HG03460 (cell line): ENCODE measurements around the gene AMER2.

ENCODE experiments used
- ATAC-seq: cut with Tn5 transposase; IDR thresholded peaks from one replicate; pipeline ENCODE4 v1.9.1; 2021; ENCODE audit not compliant: unreplicated experiment

The AMER2 gene

GRCh38 chr13:25171517-25172302 is at the start of gene AMER2:
TSS of gene AMER2 (minus strand) at chr13:25172288. CDS start at chr13:25171619, 669 bp downstream.
- no peak for ATAC-seq

GRCh38 chr13:25218019-25218418 is 45.9 kb upstream of the AMER2 start:
- no peak for ATAC-seq

- no peak for ATAC-seq
Observed at GRCh38 chr13:25217023-25217885, 45.2 kb upstream of the AMER2 start.

GRCh38 chr13:25215253-25215575 is 43.1 kb upstream of the AMER2 start:
- ATAC-seq, result no peak

GRCh38 chr13:25214491-25215252 is 42.6 kb upstream of the AMER2 start:
- no peak for ATAC-seq

- no peak for ATAC-seq
Observed at GRCh38 chr13:25213715-25214114, 41.6 kb upstream of the AMER2 start.

- ATAC-seq, result no peak
Observed at GRCh38 chr13:25210842-25211569, 38.9 kb upstream of the AMER2 start.

GRCh38 chr13:25207291-25207810 is 35.3 kb upstream of the AMER2 start:
- ATAC-seq, result no peak

GRCh38 chr13:25204863-25205262 is 32.8 kb upstream of the AMER2 start:
- no peak for ATAC-seq

- ATAC-seq, result no peak
Observed at GRCh38 chr13:25203127-25203740, 31.1 kb upstream of the AMER2 start.

GRCh38 chr13:25200783-25201182 is 28.7 kb upstream of the AMER2 start:
- ATAC-seq, result no peak

GRCh38 chr13:25198647-25199046 is 26.6 kb upstream of the AMER2 start:
- no peak for ATAC-seq

- no peak for ATAC-seq
Observed at GRCh38 chr13:25196971-25197370, 24.9 kb upstream of the AMER2 start.

- ATAC-seq, result no peak
Observed at GRCh38 chr13:25192936-25193335, 20.8 kb upstream of the AMER2 start.

- no peak for ATAC-seq
Observed at GRCh38 chr13:25192489-25192888, 20.4 kb upstream of the AMER2 start.

- no peak for ATAC-seq
Observed at GRCh38 chr13:25192052-25192451, 20.0 kb upstream of the AMER2 start.

GRCh38 chr13:25190771-25191170 is 18.7 kb upstream of the AMER2 start:
- no peak for ATAC-seq

GRCh38 chr13:25190256-25190655 is 18.2 kb upstream of the AMER2 start:
- ATAC-seq, result no peak

GRCh38 chr13:25187596-25187995 is 15.5 kb upstream of the AMER2 start:
- no peak for ATAC-seq

GRCh38 chr13:25186187-25186586 is 14.1 kb upstream of the AMER2 start:
- no peak for ATAC-seq
